Thoracic aorta (tissue), 2 donors: ENCODE results near the gene CNTNAP2. TPM values are rescaled to one million over a fixed set of nuclear protein-coding genes. Genes with fewer than 3 reads are reported as not detected.

Experiments used
- ATAC-seq: fragments of 150-250 bp; one replicate; pipeline ENCODE4 v1.8.0; 2017; ENCODE audit warnings: low read depth; ENCODE audit not compliant: insufficient number of reproducible peaks, low FRiP score
- DNase-seq: peaks from one replicate; pipeline ENCODE4 v3.0.0-alpha.2; 2020; ENCODE audit warnings: low spot score
- H3K27ac ChIP-seq, 2 donors: fragments of 200-600 bp; sonication (generic); 1 replicate in 1 of 2; 2 replicates in 1 of 2; pipeline ENCODE4 v1.5.1; 2016; ENCODE audit warnings: mild to moderate bottlenecking in 2 of 2, moderate library complexity in 2 of 2
- H3K27me3 ChIP-seq: fragments of 200-600 bp; sonication (generic); replicated peaks from 2 replicates; pipeline ENCODE4 v1.6.0; 2016; ENCODE audit warnings: mild to moderate bottlenecking; ENCODE audit not compliant: insufficient read depth
- H3K36me3 ChIP-seq: fragments of 200-600 bp; sonication (generic); one replicate; pipeline ENCODE4 v1.5.1; 2016
- H3K4me1 ChIP-seq, 2 donors: fragments of 200-600 bp; sonication (generic); 1 replicate in 1 of 2; 2 replicates in 1 of 2; pipeline versions ENCODE4 v1.5.1 to v1.6.0; 2016; ENCODE audit warnings: low read depth in 2 of 2, mild to moderate bottlenecking in 1 of 2; ENCODE audit not compliant: control insufficient read depth in 1 of 2
- H3K4me3 ChIP-seq: fragments of 200-600 bp; sonication (generic); 2 replicates; pipeline ENCODE4 v1.5.1; 2016; ENCODE audit warnings: mild to moderate bottlenecking
- H3K9me3 ChIP-seq: fragments of 200-600 bp; sonication (generic); 2 replicates; pipeline ENCODE4 v1.5.1; 2016
- CTCF ChIP-seq: fragments of 200-600 bp; sonication (generic); IDR thresholded peaks from one replicate; pipeline ENCODE4 v1.5.1; 2019; ENCODE audit warnings: antibody characterized with exemption
- total RNA-seq, 2 donors: library from RNA; depleted of rRNA; stranded (reverse); fragments of >200 nt; gene quantifications; one replicate each; pipeline versions ENCODE4 v1.1.0 to v1.2.3, GENCODE V29; 2016

CNTNAP2 gene
- total RNA-seq, 2 donors from 2014 or later, result not detected

GRCh38 chr7:146701166-146701565, 584.6 kb downstream of the CNTNAP2 start:
- no peak for DNase-seq
- TF ChIP-seq CTCF, result no peak
- no peak overlapping the region for H3K4me3 ChIP-seq
- H3K4me1 ChIP-seq, result no peaks in the 10 kb centered on the region
- H3K9me3 ChIP-seq, result no peaks in the 10 kb centered on the region
- H3K27me3 ChIP-seq, result no peaks in the 10 kb centered on the region
- no peak overlapping the region for H3K27ac ChIP-seq
- ATAC-seq, result no peak
- H3K36me3 ChIP-seq, result no peaks in the 10 kb centered on the region

GRCh38 chr7:146702898-146703297, 586.3 kb downstream of the CNTNAP2 start:
- Histone ChIP-seq H3K4me1 (no peaks in the 10 kb centered on the region), H3K4me3 (no peak overlapping the region), H3K9me3 (no peaks in the 10 kb centered on the region), H3K27me3 (no peaks in the 10 kb centered on the region), H3K36me3 (no peaks in the 10 kb centered on the region), H3K27ac (no peak overlapping the region)
- ATAC-seq (no peak), DNase-seq (no peak)
- no peak for TF ChIP-seq CTCF

GRCh38 chr7:146709451-146710027, 592.9 kb downstream of the CNTNAP2 start:
- DNase-seq, result no peak
- TF ChIP-seq CTCF, result no peak

GRCh38 chr7:146713205-146713604, 596.6 kb downstream of the CNTNAP2 start:
- Histone ChIP-seq H3K36me3 (no peaks in the 10 kb centered on the region), H3K4me1 (no peaks in the 10 kb centered on the region), H3K4me3 (no peak overlapping the region), H3K9me3 (no peaks in the 10 kb centered on the region), H3K27ac (no peak overlapping the region), H3K27me3 (no peaks in the 10 kb centered on the region)
- ATAC-seq, result no peak
- TF ChIP-seq CTCF, result no peak
- no peak for DNase-seq

More at GRCh38 chr7:146709451-146710027, 592.9 kb downstream of the CNTNAP2 start:
- Histone ChIP-seq H3K4me1 (no peaks in the 10 kb centered on the region), H3K36me3 (no peaks in the 10 kb centered on the region), H3K9me3 (no peaks in the 10 kb centered on the region), H3K4me3 (no peak overlapping the region), H3K27me3 (no peaks in the 10 kb centered on the region), H3K27ac (no peak overlapping the region)
- ATAC-seq, result no peak

- Histone ChIP-seq H3K9me3 (no peaks in the 10 kb centered on the region), H3K27ac (no peak overlapping the region), H3K36me3 (no peaks in the 10 kb centered on the region), H3K4me1 (no peaks in the 10 kb centered on the region), H3K4me3 (no peak overlapping the region), H3K27me3 (no peaks in the 10 kb centered on the region)
- no peak for TF ChIP-seq CTCF
- DNase-seq (no peak), ATAC-seq (no peak)
Observed at GRCh38 chr7:146713934-146714333, 597.3 kb downstream of the CNTNAP2 start.
